GM19035 (cell line): ENCODE measurements around the gene BID.

ENCODE experiments used
- ATAC-seq: cut with Tn5 transposase; IDR thresholded peaks from one replicate; pipeline ENCODE4 v1.9.1; 2021; ENCODE audit not compliant: unreplicated experiment

BID gene

DNA sequence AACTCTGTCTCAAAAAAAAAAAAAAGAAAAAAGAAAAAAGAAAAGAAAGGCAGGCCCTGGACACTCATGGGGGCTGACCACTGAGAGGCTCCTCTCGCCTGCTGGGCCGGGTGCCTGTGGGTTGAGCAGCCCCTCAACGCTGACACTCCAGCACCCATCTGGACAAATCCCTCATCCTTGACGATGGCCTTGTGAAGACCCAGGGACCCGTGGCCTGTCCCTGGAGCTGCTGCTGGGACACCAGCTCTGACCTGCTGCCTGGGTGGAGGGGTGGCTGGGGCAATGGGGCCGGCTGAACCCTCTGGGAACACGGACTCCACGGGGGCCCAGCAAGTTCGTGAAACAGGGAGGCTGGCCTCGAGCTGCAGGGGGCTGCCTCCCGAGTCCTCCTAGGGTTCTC, 10.5 kb upstream of the BID start:
- no peak for ATAC-seq

DNA sequence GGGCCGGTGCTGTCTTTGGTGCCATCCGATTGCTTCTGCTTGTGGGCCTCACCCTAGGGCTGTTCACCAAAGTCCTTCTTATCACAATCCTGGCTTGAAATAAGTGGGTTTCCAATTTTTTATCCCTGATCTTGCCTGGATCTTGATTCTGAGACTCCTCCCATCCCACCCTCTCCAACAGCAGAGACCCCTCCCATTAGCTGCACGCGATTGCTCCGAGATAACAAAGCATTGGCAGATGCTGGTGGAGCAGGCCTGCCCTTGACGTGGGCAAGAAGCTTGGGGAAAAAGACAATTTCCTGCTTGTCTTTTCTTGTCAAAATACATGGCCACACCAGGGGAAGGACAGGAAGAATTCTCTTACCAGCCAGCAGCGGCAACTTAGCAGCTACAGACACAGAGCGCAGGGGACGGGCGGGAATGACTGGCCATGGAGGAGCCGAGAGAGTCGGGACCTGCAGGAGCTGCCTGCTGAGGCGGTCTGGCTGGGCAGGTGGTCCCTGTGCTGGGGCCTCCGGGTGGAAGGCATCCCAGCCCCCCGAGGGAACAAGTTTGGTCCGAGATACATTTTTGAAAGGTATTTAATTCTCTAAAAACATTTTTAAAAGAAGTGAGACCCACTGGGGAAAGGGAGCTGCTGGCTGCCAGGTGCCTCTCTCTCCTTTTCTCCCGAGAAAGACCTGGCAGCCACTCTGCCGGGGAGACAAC, 9.7 kb upstream of the BID start:
- ATAC-seq = no peak

DNA sequence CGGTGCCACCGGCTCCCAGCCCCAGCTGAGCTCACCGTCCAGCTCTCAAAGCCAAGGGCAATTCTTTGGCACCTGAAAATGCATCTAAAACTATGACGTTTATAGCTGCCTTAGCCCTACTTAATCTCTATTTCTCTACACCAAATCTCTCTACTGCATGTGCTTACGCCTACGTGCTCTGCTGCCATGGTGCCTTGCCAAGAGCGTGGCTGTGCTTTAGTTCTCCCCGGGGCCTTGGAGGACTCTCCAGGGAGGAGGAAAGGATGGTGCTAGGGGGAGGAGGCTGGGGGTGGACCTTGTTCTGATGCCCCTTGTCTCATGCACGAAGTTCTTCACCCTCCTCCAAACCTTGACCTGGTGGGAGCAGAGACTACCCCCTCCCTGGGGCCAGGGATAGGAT, 9.0 kb upstream of the BID start:
- ATAC-seq = no peak

DNA sequence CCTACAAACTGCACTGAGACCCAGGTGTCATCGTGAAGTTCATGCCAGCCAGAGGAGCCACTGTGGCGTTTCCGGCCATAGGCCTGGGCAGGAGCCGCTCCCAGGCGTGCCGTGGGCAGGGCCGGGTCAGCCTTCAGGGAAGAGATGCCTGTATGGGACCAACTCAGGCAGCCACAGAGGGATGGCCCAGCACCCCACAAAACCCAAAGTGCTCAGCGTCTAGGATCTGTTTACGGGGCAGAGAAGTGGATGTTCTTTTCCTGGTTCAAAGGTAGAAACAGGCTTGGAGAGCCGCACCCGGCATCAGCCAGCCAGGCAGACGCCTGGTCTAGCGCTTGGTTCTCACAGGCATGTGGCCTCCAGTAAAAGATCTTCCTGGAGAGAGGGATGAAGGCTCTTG, 8.4 kb upstream of the BID start:
- no peak for ATAC-seq

DNA sequence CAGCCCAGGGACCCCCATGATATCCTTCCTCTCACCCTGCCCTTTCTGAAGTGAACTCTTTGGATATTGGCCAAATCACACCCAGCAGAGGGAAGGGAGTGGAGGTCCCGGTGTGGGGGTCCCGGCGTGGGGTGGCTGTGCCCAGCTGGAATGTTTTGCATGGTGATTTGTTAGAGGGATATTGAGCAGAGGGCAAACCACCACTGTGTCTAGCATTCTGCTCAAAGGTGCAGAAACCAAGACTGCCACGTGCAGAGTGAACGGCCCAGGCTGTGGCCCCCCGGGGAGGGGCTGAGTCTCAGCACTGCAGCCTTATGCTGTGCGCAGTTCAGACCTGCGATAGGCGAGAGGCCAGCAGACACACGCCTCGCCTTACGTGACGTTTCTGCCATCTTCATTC, 7.9 kb upstream of the BID start:
- no peak for ATAC-seq

DNA sequence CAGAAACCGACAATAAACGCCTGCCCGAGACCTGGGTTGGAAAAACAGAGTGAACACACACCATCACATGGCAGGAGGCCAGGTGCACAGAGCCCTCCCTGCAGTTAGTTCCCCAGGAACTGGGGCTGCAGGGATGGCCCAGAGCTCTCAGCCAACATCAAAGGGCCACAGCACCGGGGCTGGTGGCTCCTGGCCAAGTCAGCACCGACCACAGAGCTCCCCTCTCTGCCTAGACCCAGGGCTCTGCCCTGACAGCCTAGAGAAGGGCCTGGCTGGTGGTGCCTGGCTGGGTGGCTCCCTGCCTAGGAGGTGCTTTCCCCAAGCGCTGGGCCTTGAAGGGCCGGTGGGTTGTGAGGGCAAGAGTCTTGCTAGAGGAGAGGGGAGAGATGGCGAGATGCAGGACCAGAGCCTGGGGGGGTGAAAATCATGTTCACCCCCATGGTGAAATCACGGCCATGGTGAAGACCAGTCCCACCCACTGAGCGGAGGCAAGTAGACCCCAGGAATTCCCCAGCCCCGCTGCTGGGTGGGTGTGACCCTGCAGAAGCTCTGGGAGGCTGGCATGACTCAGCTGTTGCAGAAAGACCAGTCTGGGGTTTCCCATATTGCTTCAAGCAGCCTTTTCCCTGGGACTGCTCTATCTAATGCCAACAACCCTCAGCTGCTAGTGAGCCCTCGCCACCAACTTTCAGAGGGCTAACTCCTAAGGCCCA, 7.2 kb upstream of the BID start:
- ATAC-seq = no peak

DNA sequence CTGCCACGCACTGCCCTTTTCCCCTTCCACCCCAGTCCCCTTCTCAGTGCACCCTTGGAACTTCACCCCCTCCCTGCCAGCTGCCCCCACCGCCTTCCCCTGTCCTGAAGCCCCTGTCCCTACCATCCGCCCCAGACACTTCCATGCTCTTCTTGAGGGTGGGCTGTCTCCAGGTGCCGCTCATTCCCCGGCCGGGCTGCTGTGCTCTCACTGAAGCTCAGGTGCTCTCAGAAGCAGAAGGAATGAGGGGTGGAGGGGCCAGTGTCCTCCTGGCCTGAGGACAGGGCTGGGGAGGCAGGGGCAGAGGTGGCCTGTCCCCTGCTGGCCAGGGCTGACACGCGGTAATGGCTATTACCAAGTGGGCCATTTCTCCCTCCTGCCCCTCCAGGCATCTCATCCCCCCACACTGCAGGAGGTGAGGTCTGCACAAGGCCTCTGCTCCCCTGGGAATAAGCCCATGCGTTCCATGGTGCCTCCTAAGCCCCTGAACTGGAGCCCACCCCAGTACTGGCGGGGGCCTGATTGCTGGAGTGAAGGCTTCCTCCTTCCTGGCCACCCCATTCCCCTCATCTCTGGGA, 6.6 kb upstream of the BID start:
- ATAC-seq = no peak

DNA sequence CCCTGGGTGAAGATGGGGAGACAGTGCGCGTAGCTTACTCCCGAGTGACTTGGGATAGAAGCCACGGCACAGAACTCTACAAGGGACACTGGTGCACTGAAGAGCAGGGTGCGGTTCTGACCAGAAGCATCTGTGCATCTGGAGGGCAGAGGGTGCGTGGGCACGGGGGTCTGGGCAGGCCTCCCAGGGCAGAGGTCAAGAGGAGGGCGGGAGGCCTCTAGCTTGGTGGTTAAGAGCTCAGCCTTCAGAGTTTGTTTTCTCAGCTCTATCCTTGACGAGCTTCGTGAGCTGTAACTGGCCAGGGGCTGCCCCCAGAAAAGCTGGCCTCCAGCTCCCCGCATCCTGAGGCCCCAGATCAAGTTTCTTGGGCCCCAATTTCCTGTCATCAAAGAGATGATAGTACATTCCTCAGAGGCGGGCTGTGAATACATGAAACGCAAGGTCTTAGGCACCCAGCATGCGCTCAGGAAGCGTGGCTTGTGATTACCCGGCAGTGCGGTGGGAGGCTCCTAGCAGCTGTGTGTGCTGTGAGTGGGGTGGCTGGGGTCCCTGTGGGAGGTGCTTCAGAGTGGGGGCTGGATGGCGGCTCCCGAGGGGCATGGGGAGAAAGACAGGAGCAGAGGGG, 6.0 kb upstream of the BID start:
- ATAC-seq = no peak

DNA sequence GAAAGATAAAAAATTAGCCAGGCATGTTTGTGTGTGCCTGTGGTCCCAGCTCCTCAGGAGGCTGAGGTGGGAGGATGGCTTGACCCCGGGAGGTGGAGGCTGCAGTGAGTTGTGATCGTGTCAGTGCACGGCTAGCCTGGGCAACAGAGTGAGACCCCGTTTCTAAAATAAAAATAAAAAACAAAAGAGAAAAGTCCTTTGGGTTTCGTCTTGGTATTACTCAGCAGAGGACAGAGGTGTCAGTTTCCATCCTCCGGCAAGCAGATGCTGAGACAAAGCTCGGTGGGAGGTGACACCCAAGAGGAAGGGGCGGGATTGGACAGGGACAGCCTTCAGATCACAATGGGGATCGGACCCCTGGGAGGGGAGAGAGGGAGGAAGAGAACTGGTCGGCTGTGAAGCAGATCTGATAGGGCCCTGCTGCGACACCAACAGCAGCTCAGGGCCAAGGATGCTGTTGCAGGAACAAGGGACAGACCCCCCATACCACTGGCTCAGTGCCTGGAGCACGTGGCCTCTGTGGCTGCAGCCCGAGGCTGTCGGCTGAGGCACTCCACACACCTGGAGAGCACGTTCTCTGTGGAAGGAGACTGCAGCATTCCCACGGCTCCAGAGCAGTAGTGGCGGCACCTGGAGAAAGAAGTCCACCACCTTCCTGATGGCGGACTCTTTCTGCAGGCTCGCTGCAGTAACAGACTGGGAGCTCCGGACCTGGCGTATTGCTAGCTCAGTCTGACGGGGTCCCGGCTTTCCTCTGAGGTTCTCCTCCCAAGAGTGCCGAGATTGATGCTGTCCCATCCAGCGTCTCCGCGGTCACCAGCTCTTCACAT, 5.2 kb upstream of the BID start:
- ATAC-seq = no peak

DNA sequence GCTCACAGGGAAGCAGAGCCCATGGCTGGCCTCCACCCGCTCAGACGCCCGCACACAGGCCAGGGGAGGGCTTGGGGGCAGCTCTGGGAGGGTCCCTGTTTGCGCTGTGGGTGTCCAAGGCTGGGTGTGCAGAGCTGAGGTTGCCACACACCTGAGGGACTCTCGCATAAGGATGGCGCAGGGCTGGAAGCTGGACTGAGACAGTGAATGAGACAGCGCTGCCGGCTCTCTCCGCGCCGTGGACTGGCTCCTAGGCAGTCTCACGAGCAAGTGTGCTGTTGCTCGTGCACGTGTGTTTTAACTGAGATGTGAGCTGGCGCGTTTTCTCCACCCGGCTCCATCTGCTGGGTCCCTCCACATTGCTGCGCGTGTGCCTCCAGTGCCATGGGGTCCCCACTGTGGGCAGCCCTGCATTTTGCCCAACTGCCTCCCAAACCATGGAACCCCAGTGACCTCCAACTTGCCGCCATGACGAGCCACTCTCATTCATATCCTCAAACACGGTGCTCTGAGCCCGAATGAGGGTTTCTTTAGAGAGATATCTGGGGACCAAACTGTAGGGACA, 4.2 kb upstream of the BID start:
- ATAC-seq = no peak

DNA sequence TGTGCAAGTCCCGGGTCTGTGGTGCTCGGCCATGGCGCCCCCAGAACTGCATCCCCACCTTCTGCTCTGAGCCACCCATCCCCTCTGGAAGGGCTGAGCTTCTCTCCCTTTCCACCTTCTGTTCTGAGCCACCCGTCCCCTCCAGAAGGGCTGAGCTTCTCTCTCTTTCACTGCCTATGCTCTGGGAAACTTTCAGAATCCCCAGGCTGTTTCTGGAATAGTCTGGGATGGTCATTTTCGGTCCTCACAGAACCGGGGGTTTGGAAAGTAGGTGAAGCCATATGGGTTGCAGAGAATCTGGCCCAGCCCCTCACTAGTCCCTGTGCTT, 3.4 kb upstream of the BID start:
- no peak for ATAC-seq

DNA sequence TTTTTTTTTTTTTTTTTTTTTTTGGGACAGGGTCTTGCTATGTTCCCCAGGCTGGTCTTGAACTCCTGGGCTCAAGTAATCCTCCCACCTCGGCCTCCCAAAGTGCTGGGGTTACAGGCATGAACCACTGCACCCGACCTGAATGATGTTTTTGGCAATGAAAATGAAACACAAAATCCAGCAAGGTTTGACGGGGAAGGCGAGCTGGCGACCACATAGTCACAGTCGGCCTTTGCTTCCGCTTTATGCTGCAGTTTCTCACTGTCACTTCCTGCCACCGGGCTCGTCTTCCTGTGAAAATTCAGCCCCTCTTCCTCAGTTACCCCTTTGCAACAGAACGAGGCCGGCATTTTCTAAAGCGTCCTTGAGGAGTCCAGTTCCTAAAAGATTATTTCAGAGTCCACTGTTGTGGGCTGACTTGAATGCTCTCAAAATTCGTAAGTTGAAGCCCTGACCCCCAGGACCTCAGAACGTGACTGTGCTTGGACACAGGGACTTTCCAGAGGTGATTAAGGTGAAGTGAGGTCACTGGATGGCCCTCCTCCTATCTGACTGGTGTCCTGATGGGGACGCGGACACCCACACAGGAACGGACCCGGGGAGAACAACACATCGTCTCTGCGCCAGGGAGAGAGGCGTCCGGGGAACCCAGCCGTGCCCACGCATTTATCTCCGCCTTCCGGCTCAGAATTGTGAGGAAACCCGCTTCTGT, 2.9 kb upstream of the BID start:
- peak; percentile 36 for ATAC-seq

DNA sequence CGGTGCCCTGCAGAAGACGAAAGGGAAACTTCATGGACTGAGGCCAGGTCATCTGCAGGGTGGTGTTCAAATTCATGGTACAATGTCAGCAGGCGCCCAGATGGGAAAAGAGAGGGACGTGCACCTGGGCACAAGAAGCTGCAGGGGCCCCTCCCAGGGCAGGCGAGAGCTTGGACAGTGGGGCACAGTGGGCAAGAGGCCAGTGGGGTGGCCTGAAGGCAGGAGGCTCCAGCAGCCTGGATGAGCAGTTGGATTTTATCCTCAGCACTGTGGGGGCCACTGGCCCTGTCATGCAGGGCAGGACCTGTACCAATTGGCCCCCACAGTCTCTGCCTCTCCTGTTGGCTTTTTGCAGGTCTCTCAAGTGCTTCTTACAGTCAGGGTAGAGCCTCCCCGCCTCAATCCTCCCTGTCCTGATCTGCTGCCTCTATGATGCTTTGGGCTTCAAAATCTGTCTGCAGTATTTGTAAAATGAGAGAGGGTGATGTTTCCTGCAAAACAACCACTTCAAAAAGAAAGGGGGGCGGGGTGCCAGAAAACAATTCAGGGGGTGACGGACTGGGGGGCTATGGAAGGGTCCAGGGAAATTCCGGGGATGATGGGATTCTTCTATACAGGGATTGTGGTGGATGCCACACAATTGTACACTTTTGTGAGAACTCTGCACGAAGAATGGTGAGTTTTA, 1.7 kb upstream of the BID start:
- ATAC-seq = no peak

DNA sequence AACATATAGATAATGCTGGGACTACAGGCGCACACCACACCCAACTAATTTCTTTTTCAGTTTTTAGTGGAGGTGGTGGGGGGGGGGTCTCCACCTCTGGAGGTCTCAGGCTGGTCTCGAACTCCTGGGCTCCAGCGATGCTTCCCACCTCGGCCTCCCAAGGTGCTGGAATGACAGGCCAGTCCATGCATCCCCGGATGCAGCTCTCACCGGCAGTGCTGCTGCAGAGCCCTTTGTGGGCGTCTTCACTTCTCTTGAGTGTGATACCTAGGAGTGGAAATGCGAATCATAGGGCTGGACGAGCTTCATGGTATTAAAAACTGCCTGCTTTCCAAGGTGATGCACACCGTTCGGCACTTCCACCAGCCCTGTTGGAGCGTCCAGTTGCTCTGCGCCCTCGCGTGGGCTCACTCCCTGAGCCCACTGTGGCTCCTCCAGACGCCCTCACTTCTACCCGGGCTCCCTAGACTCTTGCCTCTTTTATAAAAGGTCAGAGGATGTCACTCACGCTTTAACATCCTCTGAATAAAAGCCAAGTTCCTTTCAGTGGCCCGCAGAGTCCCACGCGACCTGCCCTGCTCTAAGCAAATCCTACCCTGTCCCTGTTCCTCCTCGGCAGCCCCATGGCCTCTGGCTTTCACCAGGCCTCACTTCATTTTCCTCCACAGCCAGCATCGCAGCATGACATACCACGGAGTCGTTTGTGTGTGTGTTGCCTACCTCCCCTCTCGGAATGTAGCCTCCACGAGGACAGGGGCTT, 837 bp upstream of the BID start:
- no peak for ATAC-seq

DNA sequence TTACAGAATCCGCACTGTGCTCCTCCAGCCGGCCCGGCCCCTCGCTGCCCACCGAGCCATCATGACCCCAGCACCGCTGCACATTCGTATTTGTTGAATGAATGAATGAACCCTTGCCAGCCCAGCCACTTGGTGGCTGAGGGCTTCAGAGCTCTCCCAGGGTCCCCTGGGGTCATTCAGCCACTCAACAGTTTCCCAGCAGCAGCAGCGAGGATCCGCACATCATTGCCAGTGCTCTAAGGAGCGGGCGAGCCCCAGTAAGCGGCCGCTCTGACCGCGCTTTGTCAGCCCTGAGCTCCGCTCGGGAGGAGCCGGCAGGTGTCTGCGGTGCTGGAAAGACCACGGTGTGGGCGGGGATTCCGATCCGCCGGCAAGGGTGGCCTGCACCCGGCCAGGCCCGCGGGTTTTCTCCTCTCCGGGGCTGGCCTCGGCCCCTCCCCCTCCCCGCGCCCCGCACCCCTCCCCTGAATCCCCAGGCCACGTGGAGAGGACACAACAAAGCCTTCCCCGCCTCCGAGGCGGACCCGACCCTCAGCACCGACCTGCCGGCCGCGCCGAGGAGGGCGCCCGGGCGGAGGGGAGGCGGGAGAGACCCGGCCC, 563 bp downstream of the BID start:
- no peak for ATAC-seq

DNA sequence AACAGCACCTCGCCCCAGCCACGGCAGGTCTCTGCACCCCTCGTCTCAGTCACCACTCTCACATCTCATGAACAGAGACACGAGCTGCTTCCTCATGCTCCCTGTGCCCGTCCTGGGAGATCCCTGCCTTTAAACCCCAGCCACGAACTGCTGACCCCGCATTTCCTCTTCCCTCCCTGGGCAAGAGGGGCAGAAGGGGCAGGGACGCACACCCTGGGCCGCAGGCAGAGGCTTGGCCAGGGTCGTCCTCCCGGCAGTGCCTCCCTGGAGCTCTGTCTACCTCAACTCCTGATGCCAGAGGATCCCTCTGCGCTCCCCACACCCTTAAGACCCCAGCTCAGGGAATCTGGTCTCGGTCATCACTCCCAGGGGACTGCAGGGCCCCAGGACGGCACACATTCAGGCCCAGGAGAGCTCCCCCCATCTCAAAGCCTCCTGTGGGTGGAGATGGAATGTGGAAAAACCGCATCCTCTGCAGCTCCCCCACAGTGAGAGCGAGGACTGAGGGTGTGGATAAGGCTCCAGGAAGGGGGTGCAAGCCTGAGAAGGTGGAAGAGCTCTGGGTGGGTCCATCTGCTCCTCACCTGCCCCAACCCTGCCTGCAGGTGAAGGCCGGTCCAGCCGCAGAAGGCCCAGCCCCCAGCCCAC, 1.2 kb downstream of the BID start:
- no peak for ATAC-seq

DNA sequence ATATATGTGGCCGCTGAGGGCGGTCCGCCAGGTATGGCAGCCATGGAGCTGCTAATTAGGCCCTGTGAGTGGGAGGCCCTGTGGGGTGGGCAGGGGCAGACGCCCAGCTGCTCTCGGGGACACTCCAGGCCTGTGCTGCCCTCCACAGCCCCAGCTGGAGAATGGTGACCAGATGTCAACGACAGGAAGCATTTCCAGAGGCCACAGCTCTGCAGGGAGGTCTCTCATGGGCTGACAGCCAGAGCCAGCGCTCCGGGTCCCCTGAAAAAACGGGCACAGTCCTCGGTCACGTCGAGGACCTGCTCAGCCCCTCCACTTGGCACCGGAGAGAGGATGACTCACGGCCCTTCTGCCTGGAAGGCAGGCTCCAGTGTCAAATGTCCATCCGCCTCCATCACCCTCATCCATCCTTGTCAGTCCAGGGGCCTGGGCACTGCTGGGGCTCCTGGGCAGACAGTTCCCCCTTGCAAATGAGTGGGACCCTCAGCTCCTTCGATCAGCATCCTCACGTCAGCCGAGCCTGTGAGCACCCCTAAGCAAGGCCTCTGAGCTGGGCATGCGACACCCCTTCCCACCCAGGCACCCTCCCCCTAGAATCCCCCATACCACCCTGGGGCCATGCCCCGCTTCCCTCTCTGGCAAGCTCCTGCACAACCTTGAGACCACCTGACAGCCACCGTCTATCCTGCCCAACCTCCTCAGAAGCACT, 1.9 kb downstream of the BID start:
- ATAC-seq = no peak
